Stimulated activated CD4-positive, alpha-beta T cell treated with anti-CD3 and anti-CD28 coated beads, Interleukin-2, amount 100 ng/mL, for 24 hours (primary cell): ENCODE results near the gene ADGRL3.
"Not testable (repeated sequence)": the region's sequence is repeated elsewhere in the genome, so short reads cannot be mapped to it uniquely, and the experiment has no call there.

Source experiments
- DNase-seq, 2 donors: peaks; one replicate each; pipeline ENCODE4 v3.0.0-alpha.2; 2020

ADGRL3 gene

GRCh38 chr4:61933527-61933926 is 733.4 kb downstream of the ADGRL3 start:
- DNase-seq, result no peak

GRCh38 chr4:61934198-61934597 is 734.1 kb downstream of the ADGRL3 start:
- DNase-seq, result no peak

GRCh38 chr4:61938250-61938846 is 738.2 kb downstream of the ADGRL3 start:
- DNase-seq, result peak in 1 of 2 donors; percentile 1

- DNase-seq, result no peak
Measured at GRCh38 chr4:61950625-61951024, 750.5 kb downstream of the ADGRL3 start.

GRCh38 chr4:61953386-61953785 is 753.3 kb downstream of the ADGRL3 start:
- DNase-seq, result no peak

GRCh38 chr4:61958591-61958990 is 758.5 kb downstream of the ADGRL3 start:
- DNase-seq, result no peak

- no peak for DNase-seq
Measured at GRCh38 chr4:61959087-61959486, 759.0 kb downstream of the ADGRL3 start.

GRCh38 chr4:61984260-61984909 is 784.3 kb downstream of the ADGRL3 start:
- DNase-seq, result no peak

- no peak for DNase-seq
Measured at GRCh38 chr4:61985426-61985825, 785.3 kb downstream of the ADGRL3 start.

- DNase-seq, result not testable (repeated sequence)
Measured at GRCh38 chr4:61986929-61987328, 786.8 kb downstream of the ADGRL3 start.

GRCh38 chr4:61992351-61992750 is 792.2 kb downstream of the ADGRL3 start:
- no peak for DNase-seq

- no peak for DNase-seq
Measured at GRCh38 chr4:61994036-61994435, 793.9 kb downstream of the ADGRL3 start.

GRCh38 chr4:61995717-61996340 is 795.7 kb downstream of the ADGRL3 start:
- DNase-seq, result no peak

GRCh38 chr4:61996943-61997342 is 796.8 kb downstream of the ADGRL3 start:
- no peak for DNase-seq

GRCh38 chr4:61997831-61998230 is 797.7 kb downstream of the ADGRL3 start:
- DNase-seq, result no peak

- DNase-seq, result no peak
Measured at GRCh38 chr4:62003695-62004094, 803.6 kb downstream of the ADGRL3 start.

- DNase-seq, result no peak
Measured at GRCh38 chr4:62004881-62005280, 804.8 kb downstream of the ADGRL3 start.

- no peak for DNase-seq
Measured at GRCh38 chr4:62006108-62006507, 806.0 kb downstream of the ADGRL3 start.

- no peak for DNase-seq
Measured at GRCh38 chr4:62015043-62015739, 815.1 kb downstream of the ADGRL3 start.

- DNase-seq, result no peak
Measured at GRCh38 chr4:62018537-62018936, 818.4 kb downstream of the ADGRL3 start.

GRCh38 chr4:62023633-62024032 is 823.5 kb downstream of the ADGRL3 start:
- DNase-seq, result no peak

GRCh38 chr4:62028745-62029144 is 828.6 kb downstream of the ADGRL3 start:
- no peak for DNase-seq

- no peak for DNase-seq
Measured at GRCh38 chr4:62030958-62031357, 830.8 kb downstream of the ADGRL3 start.

GRCh38 chr4:62037571-62037970 is 837.4 kb downstream of the ADGRL3 start:
- no peak for DNase-seq
